IMR-90 (cell line): Measurements from ENCODE around the gene RAB11A. TPM values are rescaled to one million over a fixed set of nuclear protein-coding genes. Genes with fewer than 3 reads are reported as not detected.

Source experiments
- ATAC-seq: fragments of 200-7000 bp; cut with Tn5 transposase; 2 replicates; pipeline ENCODE4 v1.9.1; 2020; ENCODE audit warnings: low read depth, mild to moderate bottlenecking, moderate library complexity
- BruUV-seq: library from RNA; stranded (reverse); fragments of 400-500 nt; replicated peaks from 2 replicates; lab custom pipeline; 2021; lab: Mats Ljungman, UMichigan
- CTCF ChIA-PET: fragments of 300-600 bp; formaldehyde crosslinking; extraction: SDS; loops from one replicate; lab custom pipeline; 2021; ENCODE audit warnings: antibody characterized with exemption; lab: Yijun Ruan, JAX
- POLR2A ChIA-PET: fragments of 300-600 bp; sonication (Branson Sonifier 250); formaldehyde crosslinking; loops from one replicate; lab custom pipeline; 2022; ENCODE audit warnings: antibody characterized with exemption; ENCODE audit not compliant: unreplicated experiment; lab: Charles Lee
- DNase-seq: peaks from one replicate; pipeline ENCODE4 v3.0.0; 2013
- H2AFZ ChIP-seq: replicated peaks from 2 replicates; pipeline ENCODE3; 2013; ENCODE audit warnings: low read length, mild to moderate bottlenecking; ENCODE audit not compliant: poor library complexity
- H2AK5ac ChIP-seq: 2 replicates; pipeline ENCODE4 v1.6.1; 2013; ENCODE audit warnings: low read depth, low read length, inconsistent platforms
- H2AK9ac ChIP-seq: replicated peaks from 2 replicates; pipeline ENCODE3; 2013; ENCODE audit warnings: mild to moderate bottlenecking, low read depth, low read length, moderate library complexity; ENCODE audit not compliant: poor library complexity
- H2BK120ac ChIP-seq: 2 replicates; pipeline ENCODE4 v1.6.1; 2013; ENCODE audit warnings: low read depth, low read length, inconsistent platforms
- H2BK15ac ChIP-seq: 3 replicates; pipeline ENCODE4 v1.6.1; 2013; ENCODE audit warnings: low read depth, low read length, inconsistent platforms
- H2BK20ac ChIP-seq: 2 replicates; pipeline ENCODE4 v1.6.1; 2013; ENCODE audit warnings: low read depth, mild to moderate bottlenecking, inconsistent platforms, low read length, moderate library complexity
- H2BK5ac ChIP-seq: 2 replicates; pipeline ENCODE4 v1.6.1; 2013; ENCODE audit warnings: mild to moderate bottlenecking, low read depth, low read length, inconsistent platforms; ENCODE audit not compliant: poor library complexity, severe bottlenecking
- H3K14ac ChIP-seq: replicated peaks from 2 replicates; pipeline ENCODE4 v1.6.1; 2013; ENCODE audit warnings: low read depth, low read length, inconsistent platforms
- H3K18ac ChIP-seq: 2 replicates; pipeline ENCODE4 v1.6.1; 2013; ENCODE audit warnings: low read depth, low read length, control low read depth
- H3K23ac ChIP-seq: 2 replicates; pipeline ENCODE4 v1.6.1; 2013; ENCODE audit warnings: low read depth, low read length, inconsistent platforms
- H3K27ac ChIP-seq: 2 replicates; pipeline ENCODE4 v1.5.1; 2013; ENCODE audit warnings: mild to moderate bottlenecking, control low read depth, low read length; ENCODE audit not compliant: insufficient read depth
- H3K27me3 ChIP-seq: 2 replicates; pipeline ENCODE4 v1.6.1; 2013; ENCODE audit warnings: low read length; ENCODE audit not compliant: control insufficient read depth, insufficient read depth
- H3K36me3 ChIP-seq: 2 replicates; pipeline ENCODE4 v1.6.1; 2013; ENCODE audit warnings: low read length, mixed read lengths; ENCODE audit not compliant: control insufficient read depth, insufficient read depth
- H3K4ac ChIP-seq: 2 replicates; pipeline ENCODE4 v1.6.1; 2013; ENCODE audit warnings: low read depth, low read length, inconsistent platforms
- H3K4me1 ChIP-seq: 2 replicates; pipeline ENCODE4 v1.6.1; 2013; ENCODE audit warnings: low read length, mixed read lengths; ENCODE audit not compliant: control insufficient read depth, insufficient read depth
- H3K4me2 ChIP-seq: 2 replicates; pipeline ENCODE4 v1.6.1; 2013; ENCODE audit warnings: low read depth, mild to moderate bottlenecking, control low read depth, low read length, moderate library complexity
- H3K4me3 ChIP-seq: 2 replicates; pipeline ENCODE4 v1.5.1; 2013; ENCODE audit warnings: low read depth, mild to moderate bottlenecking, control low read depth, low read length, moderate library complexity; ENCODE audit not compliant: insufficient read depth
- H3K56ac ChIP-seq: 2 replicates; pipeline ENCODE4 v1.6.1; 2013; ENCODE audit warnings: low read length, inconsistent platforms; ENCODE audit not compliant: insufficient read depth; ENCODE audit errors: extremely low read depth
- H3K79me1 ChIP-seq, 2 experiments: 2 replicates each; pipeline ENCODE4 v1.6.1; 2013; ENCODE audit warnings: low read length in 2 of 2, inconsistent platforms in 1 of 2, low read depth in 1 of 2
- H3K9ac ChIP-seq: 2 replicates; pipeline ENCODE4 v1.6.1; 2013; ENCODE audit warnings: low read depth, low read length, control low read depth
- H3K9me1 ChIP-seq: 2 replicates; pipeline ENCODE4 v1.6.1; 2013; ENCODE audit warnings: low read length, inconsistent platforms; ENCODE audit not compliant: insufficient read depth
- H3K9me3 ChIP-seq: 2 replicates; pipeline ENCODE4 v1.6.1; 2013; ENCODE audit warnings: low read length; ENCODE audit not compliant: control insufficient read depth, insufficient read depth
- H4K20me1 ChIP-seq: 2 replicates; pipeline ENCODE4 v1.6.1; 2013; ENCODE audit warnings: low read length, inconsistent platforms; ENCODE audit not compliant: insufficient read depth
- H4K5ac ChIP-seq: 2 replicates; pipeline ENCODE4 v1.6.1; 2013; ENCODE audit warnings: mild to moderate bottlenecking, low read depth, low read length, control low read depth
- H4K8ac ChIP-seq, 2 experiments: 2 replicates each; pipeline ENCODE4 v1.6.1; 2013; ENCODE audit warnings: low read depth in 2 of 2, low read length in 2 of 2, control low read depth in 1 of 2, inconsistent platforms in 1 of 2
- H4K91ac ChIP-seq: 2 replicates; pipeline ENCODE4 v1.6.1; 2013; ENCODE audit warnings: low read depth, low read length, inconsistent platforms; ENCODE audit not compliant: insufficient read depth
- BHLHE40 ChIP-seq: fragments of 150-350 bp; IDR thresholded peaks from 2 replicates; pipeline ENCODE4 v1.6.1; 2016; ENCODE audit warnings: mild to moderate bottlenecking, low read depth, low read length
- CEBPB ChIP-seq: IDR thresholded peaks from 2 replicates; pipeline ENCODE4 v1.6.1; 2012; ENCODE audit warnings: low read depth, low read length, improper control_type of control experiment
- CHD1 ChIP-seq: IDR thresholded peaks from 2 replicates; pipeline ENCODE4 v1.6.1; 2012; ENCODE audit warnings: low read depth, low read length, improper control_type of control experiment
- FOS ChIP-seq: fragments of 150-350 bp; IDR thresholded peaks from 2 replicates; pipeline ENCODE4 v1.6.1; 2016; ENCODE audit warnings: low read depth, low read length
- MAFK ChIP-seq: IDR thresholded peaks from 2 replicates; pipeline ENCODE4 v1.6.1; 2012; ENCODE audit warnings: low read depth, low read length, improper control_type of control experiment
- MAZ ChIP-seq: IDR thresholded peaks from 2 replicates; pipeline ENCODE4 v1.6.1; 2012; ENCODE audit warnings: low read depth, mild to moderate bottlenecking, low read length, improper control_type of control experiment, moderate library complexity, borderline replicate concordance
- MXI1 ChIP-seq: IDR thresholded peaks from 2 replicates; pipeline ENCODE4 v1.6.1; 2012; ENCODE audit warnings: low read depth, mild to moderate bottlenecking, low read length, moderate library complexity, borderline replicate concordance
- NFE2L2 ChIP-seq: fragments of 150-350 bp; IDR thresholded peaks from 2 replicates; pipeline ENCODE4 v1.6.1; 2016; ENCODE audit warnings: low read depth, mild to moderate bottlenecking, low read length
- POLR2A ChIP-seq: IDR thresholded peaks from 2 replicates; pipeline ENCODE4 v1.6.1; 2012; ENCODE audit warnings: mild to moderate bottlenecking, low read depth, low read length
- RAD21 ChIP-seq: IDR thresholded peaks from 2 replicates; pipeline ENCODE4 v1.6.1; 2012; ENCODE audit warnings: low read length, improper control_type of control experiment
- RCOR1 ChIP-seq: IDR thresholded peaks from 2 replicates; pipeline ENCODE4 v1.6.1; 2012; ENCODE audit warnings: mild to moderate bottlenecking, low read length, improper control_type of control experiment; ENCODE audit not compliant: insufficient replicate concordance
- RFX5 ChIP-seq: IDR thresholded peaks from 2 replicates; pipeline ENCODE4 v1.8.0; 2012; ENCODE audit warnings: low read depth, mild to moderate bottlenecking, low read length, moderate library complexity
- SMC3 ChIP-seq: fragments of 150-350 bp; IDR thresholded peaks from 2 replicates; pipeline ENCODE4 v1.6.1; 2016; ENCODE audit warnings: low read depth, mild to moderate bottlenecking, antibody characterized with exemption, low read length, moderate library complexity
- WGBS, 2 experiments: methylation state at CpG; one replicate each; pipeline versions ENCODE4 v1.1.5 to v1.1.7; 2013; ENCODE audit warnings: missing lambda C conversion rate in 2 of 2; ENCODE audit not compliant: insufficient read length in 1 of 2; ENCODE audit errors: extremely low coverage in 2 of 2; 5-methylcytosine and 5-hydroxymethylcytosine counted together
- dilution Hi-C: fragments of 300-500 bp; cut with HindIII; formaldehyde crosslinking; loops from one replicate; pipeline ENCODE4 v1.14.3; 2018; ENCODE audit warnings: low sequenced_read_pairs; ENCODE audit not compliant: unreplicated experiment
- in situ Hi-C: fragments of 300-500 bp; cut with MboI; formaldehyde crosslinking; loops from 3 replicates; pipeline ENCODE4 v1.14.3; 2019; ENCODE audit warnings: low sequenced_read_pairs, inconsistent platforms, mixed read lengths
- intact Hi-C: fragments of 100-400 bp; cut with micrococcal nuclease; formaldehyde crosslinking; loops from 2 replicates; pipeline ENCODE4 v1.10.0; 2022
- polyA plus RNA-seq, 3 experiments: library from polyadenylated mRNA; depleted of rRNA; stranded (reverse); fragments of >200 nt; gene quantifications; 2 replicates each; pipeline ENCODE4 v1.2.3, GENCODE V29; 2012; ENCODE audit warnings: low replicate concordance in 1 of 3
- total RNA-seq: library from RNA; depleted of rRNA; stranded (reverse); fragments of >200 nt; gene quantifications from 2 replicates; pipeline ENCODE4 v1.2.3, GENCODE V29; 2012
- TF ChIP-seq, protein P1 (sequence below): fragments of 150-350 bp; IDR thresholded peaks from 2 replicates; pipeline ENCODE4 v1.6.1; 2017; ENCODE audit warnings: mild to moderate bottlenecking, antibody characterized with exemption, low read length, low read depth
- TF ChIP-seq, protein P2 (sequence below): conservative IDR thresholded peaks from 2 replicates; pipeline ENCODE4 v1.5.1; 2012; ENCODE audit warnings: mild to moderate bottlenecking, low read depth, low read length, improper control_type of control experiment
- TF ChIP-seq, protein P3 (sequence below): fragments of 150-350 bp; IDR thresholded peaks from 2 replicates; pipeline ENCODE4 v1.6.1; 2016; ENCODE audit warnings: low read depth, mild to moderate bottlenecking, low read length, moderate library complexity, borderline replicate concordance

The RAB11A gene
- total and polyA plus RNA-seq, 2 of the 4 experiments (the other 2 are of a cell fraction) = 341 to 462 TPM

DNA sequence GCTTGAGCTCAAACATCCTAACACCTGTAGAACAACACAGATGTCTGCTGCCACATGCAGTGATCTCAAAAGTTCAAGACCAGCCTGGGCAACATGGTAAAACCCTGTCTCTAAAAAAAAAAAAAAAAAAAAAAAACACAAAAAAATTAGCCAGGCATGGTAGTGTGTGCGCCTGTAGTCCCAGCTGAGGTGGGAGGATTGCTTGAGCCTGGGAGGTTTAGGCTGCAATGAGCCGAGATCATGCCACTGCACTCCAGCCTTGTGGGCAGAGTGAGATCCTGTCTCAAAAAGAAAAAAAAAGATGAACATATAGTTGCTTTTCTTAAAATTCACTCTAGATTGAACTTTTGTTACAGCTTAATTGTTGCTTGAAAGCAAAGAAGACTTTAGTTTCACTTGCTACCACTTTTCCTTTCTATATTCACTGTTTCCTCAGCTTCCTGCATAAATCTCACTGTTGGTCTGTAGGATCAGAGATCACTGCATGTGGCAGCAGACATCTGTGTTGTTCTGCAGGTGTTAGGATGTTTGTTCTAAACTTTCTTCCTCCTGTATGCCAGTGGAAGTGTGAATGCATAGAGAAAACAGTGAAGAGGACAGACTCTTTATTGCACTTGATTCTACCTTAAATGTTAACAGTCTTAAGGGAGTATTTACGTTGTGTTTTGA, 12.6 kb downstream of the RAB11A start:
- Histone ChIP-seq H4K91ac (no peak overlapping the region), H3K4ac (no peak overlapping the region), H2BK120ac (no peak overlapping the region), H2AK5ac (no peak overlapping the region), H3K4me3 (no peak overlapping the region), H2AFZ (no peak overlapping the region), H3K9ac (no peak overlapping the region), H3K14ac (no peak overlapping the region), H2BK20ac (no peak overlapping the region), H3K4me1 (no peaks in the 10 kb centered on the region; the same call in 1 of the 2 replicates), H3K9me3 (no peaks in the 10 kb centered on the region), H3K79me1 (peaks cover 5 to 39% of the 10 kb centered on the region in 2 experiments; a peak in 3 of 4 replicates), H2BK5ac (no peak overlapping the region), H3K56ac (no peak overlapping the region), H3K27ac (no peak overlapping the region), H4K20me1 (peaks cover 25% of the 10 kb centered on the region), H4K5ac (no peak overlapping the region), H3K36me3 (peaks cover 39% of the 10 kb centered on the region), H2BK15ac (no peak overlapping the region), H2AK9ac (no peak overlapping the region), H3K9me1 (no peaks in the 10 kb centered on the region), H3K4me2 (no peak overlapping the region), H4K8ac (no peak overlapping the region), H3K27me3 (no peaks in the 10 kb centered on the region), H3K18ac (no peak overlapping the region), H3K23ac (no peak overlapping the region)
- WGBS, 2 experiments = no CpG with 5 or more reads among the region's 3 CpGs
- ATAC-seq = no peak
- intact Hi-C loops = no loop called here
- ChIA-PET POLR2A (interaction anchor here (0.7 kb wide), 1 partner anchor 244 kb away, joined by 20 read pairs; no protein-coding TSS in a partner anchor), CTCF (interaction anchor here (0.6 kb wide), 1 partner anchor 20 kb away, joined by 3 read pairs; no protein-coding TSS in a partner anchor)
- in situ Hi-C loops = no loop called here
- TF ChIP-seq CEBPB (no peak), RFX5 (no peak), SMC3 (no peak), RCOR1 (no peak), MXI1 (no peak), NFE2L2 (no peak), CHD1 (no peak), POLR2A (no peak), FOS (no peak), MAZ (no peak), RAD21 (no peak), BHLHE40 (no peak), MAFK (no peak)
- TF ChIP-seq, protein P1, sequence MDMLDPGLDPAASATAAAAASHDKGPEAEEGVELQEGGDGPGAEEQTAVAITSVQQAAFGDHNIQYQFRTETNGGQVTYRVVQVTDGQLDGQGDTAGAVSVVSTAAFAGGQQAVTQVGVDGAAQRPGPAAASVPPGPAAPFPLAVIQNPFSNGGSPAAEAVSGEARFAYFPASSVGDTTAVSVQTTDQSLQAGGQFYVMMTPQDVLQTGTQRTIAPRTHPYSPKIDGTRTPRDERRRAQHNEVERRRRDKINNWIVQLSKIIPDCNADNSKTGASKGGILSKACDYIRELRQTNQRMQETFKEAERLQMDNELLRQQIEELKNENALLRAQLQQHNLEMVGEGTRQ = no peak
- TF ChIP-seq, protein P2, sequence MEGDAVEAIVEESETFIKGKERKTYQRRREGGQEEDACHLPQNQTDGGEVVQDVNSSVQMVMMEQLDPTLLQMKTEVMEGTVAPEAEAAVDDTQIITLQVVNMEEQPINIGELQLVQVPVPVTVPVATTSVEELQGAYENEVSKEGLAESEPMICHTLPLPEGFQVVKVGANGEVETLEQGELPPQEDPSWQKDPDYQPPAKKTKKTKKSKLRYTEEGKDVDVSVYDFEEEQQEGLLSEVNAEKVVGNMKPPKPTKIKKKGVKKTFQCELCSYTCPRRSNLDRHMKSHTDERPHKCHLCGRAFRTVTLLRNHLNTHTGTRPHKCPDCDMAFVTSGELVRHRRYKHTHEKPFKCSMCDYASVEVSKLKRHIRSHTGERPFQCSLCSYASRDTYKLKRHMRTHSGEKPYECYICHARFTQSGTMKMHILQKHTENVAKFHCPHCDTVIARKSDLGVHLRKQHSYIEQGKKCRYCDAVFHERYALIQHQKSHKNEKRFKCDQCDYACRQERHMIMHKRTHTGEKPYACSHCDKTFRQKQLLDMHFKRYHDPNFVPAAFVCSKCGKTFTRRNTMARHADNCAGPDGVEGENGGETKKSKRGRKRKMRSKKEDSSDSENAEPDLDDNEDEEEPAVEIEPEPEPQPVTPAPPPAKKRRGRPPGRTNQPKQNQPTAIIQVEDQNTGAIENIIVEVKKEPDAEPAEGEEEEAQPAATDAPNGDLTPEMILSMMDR = no peak
- TF ChIP-seq, protein P3, sequence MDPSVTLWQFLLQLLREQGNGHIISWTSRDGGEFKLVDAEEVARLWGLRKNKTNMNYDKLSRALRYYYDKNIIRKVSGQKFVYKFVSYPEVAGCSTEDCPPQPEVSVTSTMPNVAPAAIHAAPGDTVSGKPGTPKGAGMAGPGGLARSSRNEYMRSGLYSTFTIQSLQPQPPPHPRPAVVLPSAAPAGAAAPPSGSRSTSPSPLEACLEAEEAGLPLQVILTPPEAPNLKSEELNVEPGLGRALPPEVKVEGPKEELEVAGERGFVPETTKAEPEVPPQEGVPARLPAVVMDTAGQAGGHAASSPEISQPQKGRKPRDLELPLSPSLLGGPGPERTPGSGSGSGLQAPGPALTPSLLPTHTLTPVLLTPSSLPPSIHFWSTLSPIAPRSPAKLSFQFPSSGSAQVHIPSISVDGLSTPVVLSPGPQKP = no peak
- DNase-seq = no peak
- no TSS peak for BruUV-seq
- dilution Hi-C loops = no loop called here
